D341Med (cell line): ENCODE data around the gene PRKAR1B.
A peak's percentile ranks its signal among the peaks of the same experiment; 100 is the strongest.
"Not testable (repeated sequence)": the region's sequence is repeated elsewhere in the genome, so short reads cannot be mapped to it uniquely, and the experiment has no call there.

Experiments
- DNase-seq: peaks from one replicate; pipeline ENCODE4 v3.0.0; 2012; ENCODE audit warnings: low spot score

The PRKAR1B gene

DNA sequence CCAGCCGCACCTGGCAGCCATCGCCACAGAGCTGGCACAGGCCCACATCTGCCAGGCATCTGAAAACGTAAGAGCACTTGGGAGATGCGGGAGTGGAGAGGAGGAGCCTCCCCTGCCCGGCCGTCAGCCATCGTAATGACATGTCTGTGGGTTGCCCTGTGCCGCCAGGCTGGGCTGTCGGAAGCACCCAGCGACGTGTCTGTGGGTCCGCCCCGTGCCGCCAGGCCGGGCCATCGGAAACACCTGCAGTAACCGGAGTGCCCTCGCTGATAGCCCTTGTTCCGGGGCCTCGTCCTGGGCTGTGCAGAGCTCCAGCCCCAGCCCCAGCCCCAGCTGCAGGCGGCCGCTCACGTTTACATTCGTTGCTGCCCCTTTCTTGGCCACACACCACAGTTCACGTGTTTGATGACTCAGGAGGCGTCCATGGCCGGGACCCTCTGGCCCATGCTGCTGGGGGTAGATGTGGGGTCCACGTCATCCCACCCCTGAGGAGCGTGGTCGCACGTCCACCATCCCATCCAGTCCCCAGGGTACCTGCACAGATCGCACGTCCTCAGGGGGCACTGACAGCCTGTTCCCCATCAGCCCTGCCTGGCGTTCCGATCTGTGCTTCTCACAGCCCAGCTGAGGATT lies 30.0 kb upstream of the PRKAR1B start:
- peak; percentile 26 for DNase-seq

DNA sequence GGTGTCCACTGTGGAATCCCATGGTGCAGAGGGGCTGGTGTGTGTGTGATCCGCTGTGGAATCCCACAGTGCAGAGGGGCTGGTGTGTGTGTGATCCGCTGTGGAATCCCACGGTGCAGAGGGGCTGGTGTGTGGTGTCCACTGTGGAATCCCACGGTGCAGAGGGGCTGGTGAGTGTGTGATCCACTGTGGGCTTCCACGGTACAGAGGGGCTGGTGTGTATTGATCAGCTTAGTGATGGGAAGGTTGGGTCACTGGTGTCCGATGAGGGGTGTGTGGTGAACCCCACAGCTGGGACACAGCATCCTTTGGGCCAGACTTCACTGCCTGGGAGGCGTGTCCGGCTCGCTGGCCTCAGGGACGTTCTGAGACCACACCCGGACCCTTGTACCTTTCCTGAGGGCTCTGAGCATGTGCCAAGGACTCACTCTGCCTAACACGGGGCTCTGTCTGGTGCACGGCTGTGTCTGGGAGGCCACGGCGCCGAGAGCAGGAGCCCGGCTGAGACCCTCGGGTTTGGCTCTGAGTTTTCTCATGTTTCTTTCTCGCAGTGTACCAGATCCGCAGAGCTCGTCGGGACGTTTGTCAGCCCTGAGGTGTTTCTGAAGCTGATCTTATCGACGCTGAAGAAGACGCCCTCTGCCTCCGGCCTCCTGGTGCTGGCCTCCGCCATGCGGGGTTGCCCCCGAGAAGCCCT lies 29.3 kb upstream of the PRKAR1B start:
- DNase-seq: no peak

DNA sequence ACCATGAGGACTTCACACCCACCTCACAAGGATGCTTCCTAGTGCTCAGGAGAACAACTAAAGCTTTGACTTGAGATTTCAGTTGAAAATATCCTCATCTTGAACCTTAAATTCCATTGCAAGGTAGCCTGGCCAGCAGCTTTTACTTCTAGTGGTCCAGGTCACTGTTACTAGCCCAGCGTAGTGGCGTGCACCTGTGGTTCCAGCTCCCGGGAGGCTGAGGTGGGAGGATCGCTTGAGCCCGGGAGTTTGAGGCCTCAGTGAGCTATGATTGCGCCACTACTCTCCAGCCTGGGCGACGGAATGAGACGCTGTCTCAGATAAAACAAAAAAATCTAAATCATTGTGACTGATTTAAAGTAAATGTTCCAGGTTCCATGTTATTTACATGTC lies 28.3 kb upstream of the PRKAR1B start:
- DNase-seq: no peak

GRCh38 chr7:754531-755412 lies 27.7 kb upstream of the PRKAR1B start:
- DNase-seq: peak; percentile 24

DNA sequence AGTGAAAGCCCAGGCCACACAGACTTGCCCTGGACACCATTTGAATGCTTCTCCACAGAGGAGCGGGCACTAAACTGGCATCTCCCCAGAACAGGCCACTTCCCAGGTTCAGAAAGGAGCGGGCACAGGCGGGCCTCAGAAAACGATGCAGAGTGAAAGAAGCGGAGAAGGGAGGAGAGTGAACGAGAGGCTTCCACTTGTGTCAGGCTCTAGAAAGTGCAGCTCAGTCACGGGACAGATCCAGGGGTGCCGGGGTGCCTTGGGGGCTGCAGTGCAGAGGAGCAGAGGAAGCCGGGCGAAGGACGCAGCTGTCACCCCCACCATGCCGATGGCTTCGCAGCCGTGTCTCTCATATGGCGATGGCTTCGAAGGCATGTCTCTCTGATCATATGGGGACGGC lies 26.1 kb upstream of the PRKAR1B start:
- no peak for DNase-seq

DNA sequence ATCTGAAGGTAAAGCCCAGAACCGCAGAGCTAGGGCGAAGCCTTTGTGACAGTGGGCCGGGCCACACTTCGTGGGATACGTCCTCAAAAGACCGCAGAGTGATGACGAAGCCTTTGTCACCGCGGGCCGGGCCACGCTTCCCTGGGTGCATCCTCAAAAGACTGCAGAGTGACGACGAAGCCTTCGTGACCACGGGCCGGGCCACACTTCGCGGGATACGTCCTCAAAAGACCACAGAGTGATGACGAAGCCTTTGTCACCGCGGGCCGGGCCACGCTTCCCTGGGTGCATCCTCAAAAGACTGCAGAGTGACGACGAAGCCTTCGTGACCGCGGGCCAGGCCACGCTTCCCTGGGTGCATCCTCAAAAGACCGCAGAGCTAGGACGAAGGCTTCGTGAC lies 25.2 kb upstream of the PRKAR1B start:
- DNase-seq: not testable (repeated sequence)

DNA sequence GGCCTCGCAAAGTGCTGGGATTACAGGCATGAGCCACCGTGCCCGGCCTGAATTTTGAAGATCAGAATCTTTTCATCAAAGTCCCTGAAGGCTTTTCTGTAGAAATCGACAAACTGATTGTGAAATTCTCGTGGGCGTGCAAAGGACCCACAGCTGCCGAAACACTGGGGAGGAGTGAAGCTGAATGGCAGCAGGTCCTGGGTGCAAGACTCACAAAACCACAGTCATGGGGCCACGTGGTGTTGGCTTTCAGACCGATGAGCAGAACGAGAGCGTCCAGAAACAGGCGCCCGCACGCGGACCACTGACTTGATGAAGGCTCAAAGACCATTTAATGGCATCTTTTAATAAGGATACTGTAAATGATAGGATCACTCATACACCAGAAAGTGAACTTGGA lies 24.7 kb upstream of the PRKAR1B start:
- DNase-seq: no peak

DNA sequence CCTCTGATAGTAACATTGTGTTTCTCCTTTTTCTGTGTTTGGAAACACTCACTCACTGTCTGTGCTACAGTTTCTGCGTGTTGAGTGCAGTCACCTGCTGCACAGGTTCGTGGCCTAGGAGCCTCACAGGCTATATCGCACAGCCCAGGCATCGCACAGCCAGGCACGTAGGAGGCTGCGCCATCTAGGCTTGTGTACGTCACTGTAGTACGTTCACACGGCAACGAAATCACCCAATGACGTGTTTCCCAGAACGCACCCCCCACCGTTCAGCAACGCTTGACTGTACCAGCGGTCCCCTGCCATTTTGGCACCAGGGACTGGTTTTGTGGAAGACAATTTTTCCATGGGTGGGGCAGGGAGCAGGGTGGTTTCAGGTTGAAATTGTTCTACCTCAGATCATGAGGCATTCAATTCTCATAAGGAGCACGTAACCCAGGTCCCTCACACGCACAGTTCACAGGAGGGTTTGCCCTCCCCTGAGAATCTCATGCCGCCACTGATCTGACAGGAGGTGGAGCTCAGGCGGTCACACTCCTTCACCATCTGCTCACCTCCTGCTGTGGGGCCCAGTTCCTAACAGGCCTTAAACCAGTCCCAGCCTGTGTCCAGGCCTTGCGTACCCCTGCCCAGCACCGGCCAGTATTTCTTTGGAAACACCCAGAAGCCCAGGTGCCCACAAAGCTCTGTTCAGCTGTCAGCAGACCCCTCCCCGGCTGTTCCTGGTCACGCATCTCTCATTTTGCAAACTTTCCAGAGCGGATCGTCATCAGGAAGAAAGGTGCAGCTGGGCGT lies 23.2 kb upstream of the PRKAR1B start:
- DNase-seq: peak; percentile 68

DNA sequence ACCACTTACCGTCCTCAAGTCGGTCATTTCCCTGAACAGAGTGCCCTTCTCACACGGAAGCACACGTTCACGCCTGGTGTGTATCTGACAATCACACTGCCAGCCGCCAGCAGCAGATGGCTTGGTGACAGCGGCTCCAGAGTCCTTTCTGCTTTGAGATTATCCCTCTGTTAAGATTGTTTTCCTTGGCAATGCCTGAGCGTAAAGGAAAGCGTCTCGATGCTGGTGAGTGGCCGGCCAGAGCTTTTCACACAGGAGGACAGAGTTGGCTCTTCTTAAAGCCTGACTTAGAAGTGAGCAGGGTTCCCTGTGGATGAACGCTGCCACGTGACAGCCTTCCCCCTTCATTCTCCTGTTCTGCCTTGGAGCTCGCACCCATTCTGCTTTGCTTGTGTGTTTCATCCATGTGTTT lies 22.1 kb upstream of the PRKAR1B start:
- DNase-seq: peak; percentile 85

- DNase-seq: peak; percentile 38
Measured at GRCh38 chr7:748446-748845, 21.4 kb upstream of the PRKAR1B start.

- no peak for DNase-seq
Measured at GRCh38 chr7:747186-747585, 20.1 kb upstream of the PRKAR1B start.

DNA sequence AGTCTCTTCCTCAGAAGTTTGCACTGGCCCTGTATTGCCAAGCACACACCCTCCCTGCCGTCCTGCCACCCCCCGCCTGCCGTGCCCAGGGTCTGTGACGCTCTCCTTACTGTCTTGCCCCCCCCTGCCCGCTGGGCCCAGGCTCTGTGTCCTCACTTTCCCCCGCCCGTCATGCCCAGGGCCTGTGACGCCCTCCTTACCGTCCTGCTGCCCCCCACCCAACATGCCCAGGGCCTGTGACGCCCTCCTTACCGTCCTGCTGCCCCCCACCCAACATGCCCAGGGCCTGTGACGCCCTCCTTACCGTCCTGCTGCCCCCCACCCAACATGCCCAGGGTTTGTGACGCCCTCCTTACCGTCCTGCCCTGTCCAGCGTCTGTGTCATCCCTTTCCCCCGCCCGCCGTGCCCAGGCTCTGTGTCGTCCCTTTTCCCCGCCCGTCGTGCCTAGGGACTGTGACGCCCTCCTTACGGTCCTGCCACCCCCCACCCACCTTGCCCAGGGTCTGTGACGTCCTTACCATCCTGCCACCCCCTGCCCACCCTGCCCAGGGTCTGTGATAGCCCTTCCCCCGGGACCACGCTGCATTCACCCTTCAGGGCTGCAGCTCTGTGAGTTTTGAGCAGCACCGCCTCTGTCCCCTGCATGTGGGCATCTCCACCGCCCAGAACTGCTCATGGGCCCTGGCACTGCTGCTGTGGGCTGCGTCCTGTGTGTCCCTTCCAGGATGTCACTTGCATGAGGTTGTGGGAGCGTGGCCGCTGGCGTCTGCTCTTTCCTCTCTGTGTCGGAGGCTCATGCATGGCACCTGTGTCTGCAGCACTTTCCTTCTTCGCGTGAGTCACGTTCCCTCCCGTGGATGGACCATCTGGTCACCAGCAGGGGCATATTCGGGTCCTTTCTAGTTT lies 19.3 kb upstream of the PRKAR1B start:
- DNase-seq: peak; percentile 12

- DNase-seq: no peak
Measured at GRCh38 chr7:745431-746154, 18.5 kb upstream of the PRKAR1B start.

GRCh38 chr7:744854-745430 lies 17.9 kb upstream of the PRKAR1B start:
- DNase-seq: peak; percentile 24

GRCh38 chr7:744128-744520 lies 17.0 kb upstream of the PRKAR1B start:
- not testable (repeated sequence) for DNase-seq

DNA sequence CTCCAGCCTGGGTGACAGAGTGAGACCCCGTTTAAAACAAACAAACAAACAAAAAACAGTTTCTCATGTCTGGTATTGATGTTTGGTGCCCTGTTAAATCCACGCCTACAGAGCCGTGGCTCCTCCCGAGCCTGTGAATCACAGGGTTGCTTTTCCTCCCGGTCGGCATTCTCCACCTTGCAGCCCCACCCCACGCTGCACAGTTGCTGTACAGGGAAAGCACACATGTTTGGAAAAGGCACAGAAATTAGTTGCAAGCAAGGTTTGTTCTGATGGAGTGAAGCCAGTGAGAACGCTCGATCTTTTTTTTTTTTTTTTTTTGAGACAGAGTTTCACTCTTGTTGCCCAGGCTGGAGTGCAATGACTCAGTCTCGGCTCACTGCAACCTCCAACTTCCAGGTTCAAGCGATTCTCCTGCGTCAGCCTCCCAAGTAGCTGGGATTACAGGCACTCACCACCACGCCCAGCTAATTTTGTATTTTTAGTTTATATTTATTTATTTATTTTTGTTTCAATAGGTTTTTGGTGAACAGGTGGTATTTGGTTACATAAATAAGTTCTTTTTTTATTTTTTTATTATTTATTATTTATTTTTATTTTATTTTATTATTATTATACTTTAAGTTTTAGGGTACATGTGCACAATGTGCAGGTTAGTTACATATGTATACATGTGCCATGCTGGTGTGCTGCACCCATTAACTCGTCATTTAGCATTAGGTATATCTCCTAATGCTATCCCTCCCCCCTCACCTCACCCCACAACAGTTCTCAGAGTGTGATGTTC lies 16.5 kb upstream of the PRKAR1B start:
- peak; percentile 27 for DNase-seq

- no peak for DNase-seq
Measured at GRCh38 chr7:742791-743190, 15.7 kb upstream of the PRKAR1B start.

DNA sequence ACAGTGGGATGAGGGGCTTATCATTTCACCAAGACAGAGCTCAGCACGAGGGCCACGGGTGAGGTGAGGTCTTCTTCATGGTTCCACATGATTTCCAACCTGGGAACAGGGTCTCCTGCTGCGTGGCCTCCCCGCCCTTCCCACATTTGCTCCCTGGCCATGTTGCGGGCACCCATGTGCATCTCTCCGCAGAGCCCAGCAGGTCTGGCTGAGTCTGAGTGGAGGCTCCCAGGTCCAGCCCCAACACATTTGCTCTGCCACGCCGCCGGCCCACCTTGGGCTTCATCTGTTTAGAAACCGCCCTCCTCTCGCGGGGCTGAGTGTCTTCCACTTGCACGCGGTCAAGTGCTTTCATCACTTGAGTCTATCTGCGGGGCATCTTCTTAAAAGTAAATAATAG lies 14.8 kb upstream of the PRKAR1B start:
- DNase-seq: no peak

DNA sequence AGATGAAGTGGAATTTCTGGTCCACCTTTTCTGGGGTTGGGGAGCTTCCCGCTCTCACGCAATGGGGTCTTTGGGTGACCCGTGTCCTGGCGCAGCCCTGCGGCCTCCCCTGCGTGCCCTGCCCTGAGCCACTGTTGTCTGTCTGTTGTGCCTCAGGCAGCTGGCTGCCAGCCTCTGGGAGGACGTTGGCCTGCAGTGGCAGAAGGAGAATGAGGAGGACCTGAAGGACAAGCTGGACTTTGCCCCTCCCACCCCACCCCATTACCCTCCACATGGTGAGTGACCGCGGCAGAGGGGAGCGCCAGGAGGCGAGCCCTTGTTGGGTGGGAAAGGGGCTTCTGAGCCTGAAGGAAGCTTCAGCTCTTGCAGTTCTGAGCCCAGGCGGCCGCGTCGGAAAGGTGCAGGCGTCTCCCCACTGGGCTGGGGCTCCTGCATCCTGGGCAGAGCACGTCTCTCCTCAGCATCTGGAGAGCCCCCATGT lies 14.2 kb upstream of the PRKAR1B start:
- no peak for DNase-seq
